ENCODE results near the gene TPST2.

- TF ChIP-seq, protein P1, sequence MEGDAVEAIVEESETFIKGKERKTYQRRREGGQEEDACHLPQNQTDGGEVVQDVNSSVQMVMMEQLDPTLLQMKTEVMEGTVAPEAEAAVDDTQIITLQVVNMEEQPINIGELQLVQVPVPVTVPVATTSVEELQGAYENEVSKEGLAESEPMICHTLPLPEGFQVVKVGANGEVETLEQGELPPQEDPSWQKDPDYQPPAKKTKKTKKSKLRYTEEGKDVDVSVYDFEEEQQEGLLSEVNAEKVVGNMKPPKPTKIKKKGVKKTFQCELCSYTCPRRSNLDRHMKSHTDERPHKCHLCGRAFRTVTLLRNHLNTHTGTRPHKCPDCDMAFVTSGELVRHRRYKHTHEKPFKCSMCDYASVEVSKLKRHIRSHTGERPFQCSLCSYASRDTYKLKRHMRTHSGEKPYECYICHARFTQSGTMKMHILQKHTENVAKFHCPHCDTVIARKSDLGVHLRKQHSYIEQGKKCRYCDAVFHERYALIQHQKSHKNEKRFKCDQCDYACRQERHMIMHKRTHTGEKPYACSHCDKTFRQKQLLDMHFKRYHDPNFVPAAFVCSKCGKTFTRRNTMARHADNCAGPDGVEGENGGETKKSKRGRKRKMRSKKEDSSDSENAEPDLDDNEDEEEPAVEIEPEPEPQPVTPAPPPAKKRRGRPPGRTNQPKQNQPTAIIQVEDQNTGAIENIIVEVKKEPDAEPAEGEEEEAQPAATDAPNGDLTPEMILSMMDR (IDR thresholded peaks at IDR 0.05; ENCODE audit: low read depth, low read length), result no peak
- no peak for TF ChIP-seq EZH2phosphoT487 (IDR thresholded peaks at IDR 0.05; ENCODE audit: low read depth)
Observed at GRCh38 chr22:26545827-26546226, 44.1 kb downstream of the TPST2 start.
